Testis (tissue), 3 donors: ENCODE results near the gene CNBD2. TPM values are rescaled to one million over a fixed set of nuclear protein-coding genes. Genes with fewer than 3 reads are reported as not detected.
A peak's percentile ranks its signal among the peaks of the same experiment; 100 is the strongest.

Source experiments
- DNase-seq: peaks from one replicate; pipeline ENCODE4 v3.0.0-alpha.2; 2019
- H3K27ac ChIP-seq, 2 donors: fragments of 200-600 bp; sonication (generic); one replicate each; pipeline ENCODE4 v1.5.1; 2019
- H3K27me3 ChIP-seq: fragments of 200-600 bp; sonication (generic); one replicate; pipeline ENCODE4 v1.5.1; 2019
- H3K36me3 ChIP-seq: fragments of 200-600 bp; sonication (generic); one replicate; pipeline ENCODE4 v1.5.1; 2017; ENCODE audit warnings: low read depth; ENCODE audit errors: missing control alignments
- H3K4me1 ChIP-seq: fragments of 200-600 bp; sonication (generic); one replicate; pipeline ENCODE4 v1.5.1; 2019
- H3K4me3 ChIP-seq, 2 donors: fragments of 200-600 bp; sonication (generic); one replicate each; pipeline ENCODE4 v1.5.1; 2017 to 2019
- H3K9me3 ChIP-seq: fragments of 200-600 bp; sonication (generic); one replicate; pipeline ENCODE4 v1.5.1; 2017
- CTCF ChIP-seq, 3 experiments: fragments of 450-650 bp in 2 of 3; fragments of 200-600 bp in 1 of 3; sonication (generic) in 1 of 3; IDR thresholded peaks; one replicate each; pipeline ENCODE4 v1.5.1; 2016 to 2019; ENCODE audit warnings: antibody characterized with exemption in 3 of 3, mild to moderate bottlenecking in 2 of 3, moderate library complexity in 1 of 3
- POLR2A ChIP-seq: fragments of 450-650 bp; IDR thresholded peaks from one replicate; pipeline ENCODE4 v1.6.1; 2017; ENCODE audit warnings: antibody characterized with exemption, mild to moderate bottlenecking, moderate library complexity
- WGBS, 2 donors: methylation state at CpG; one replicate each; pipeline ENCODE4 v1.1.5; 2018; 5-methylcytosine and 5-hydroxymethylcytosine counted together
- intact Hi-C: fragments of 100-400 bp; cut with DNase I; formaldehyde crosslinking; loops from one replicate; pipeline ENCODE4 v1.15.1; 2023; ENCODE audit warnings: low total_unique reads
- polyA plus RNA-seq: library from polyadenylated mRNA; stranded (reverse); fragments of 350-450 nt; fragmentation: Illumina TruSeq; extraction: RNeasy Lipid Tissue Mini Kit (QIAGEN cat#74804); gene quantifications from one replicate; pipeline ENCODE4 v1.2.3, GENCODE V29; 2014; ENCODE audit warnings: low read depth, low replicate concordance; ENCODE audit not compliant: insufficient read depth
- total RNA-seq, 2 donors: library from RNA; depleted of rRNA; stranded (reverse); fragments of >200 nt; gene quantifications; one replicate each; pipeline ENCODE4 v1.2.3, GENCODE V29; 2016

The CNBD2 gene
- total and polyA plus RNA-seq, 3 donors from 2014 or later, result 19.7 to 46.6 (median 28.3) TPM

- Histone ChIP-seq H3K27ac (peak overlapping the region; percentile 95), H3K36me3 (no peaks in the 10 kb centered on the region), H3K27me3 (no peaks in the 10 kb centered on the region), H3K4me1 (peaks cover 19% of the 10 kb centered on the region), H3K9me3 (no peaks in the 10 kb centered on the region), H3K4me3 (peak overlapping the region; percentile 96 to 97)
- no peak for TF ChIP-seq POLR2A
- TF ChIP-seq CTCF (IDR thresholded peaks at IDR 0.05), result no peak
- 37 to 52% methylated on average over 6 of the region's 6 CpGs for WGBS, 2 donors
- intact Hi-C loops, result no loop called here
- DNase-seq, result no peak
Measured at GRCh38 chr20:35952480-35953386, 15.7 kb upstream of the CNBD2 start.

- TF ChIP-seq POLR2A (no peak), CTCF (IDR thresholded peaks at IDR 0.05) (no peak)
- intact Hi-C loops, result no loop called here
- no peaks in the 10 kb centered on the region for H3K36me3 ChIP-seq
- H3K4me1 ChIP-seq, result peaks cover 19% of the 10 kb centered on the region
- peak; percentile 40 for DNase-seq
- peak overlapping the region; percentile 96 to 97 for H3K4me3 ChIP-seq
- peak overlapping the region; percentile 95 for H3K27ac ChIP-seq
- no peaks in the 10 kb centered on the region for H3K9me3 ChIP-seq
- no peaks in the 10 kb centered on the region for H3K27me3 ChIP-seq
- WGBS, 2 donors, result 1 to 2% methylated on average over 23 to 34 of the region's 65 CpGs
Measured at GRCh38 chr20:35953387-35954199, 14.8 kb upstream of the CNBD2 start.

GRCh38 chr20:35954200-35954906 lies 14.0 kb upstream of the CNBD2 start, which contains the start of gene SCAND1:
TSS of gene SCAND1 (minus strand) at chr20:35954502. CDS start at chr20:35954284, 218 bp downstream.
- intact Hi-C loops, result no loop called here
- 0% methylated on average over 11 to 44 of the region's 76 CpGs for WGBS, 2 donors
- H3K27me3 ChIP-seq, result no peaks in the 10 kb centered on the region
- TF ChIP-seq POLR2A (no peak), CTCF (IDR thresholded peaks at IDR 0.05) (peak; percentile 88 to 93 (median 93))
- no peaks in the 10 kb centered on the region for H3K9me3 ChIP-seq
- H3K36me3 ChIP-seq, result no peaks in the 10 kb centered on the region
- peak; percentile 94 for DNase-seq
- H3K4me1 ChIP-seq, result peaks cover 19% of the 10 kb centered on the region
- H3K4me3 ChIP-seq, result peak within 1 kb of the TSS; percentile 96 to 97
- H3K27ac ChIP-seq, result peak within 1 kb of the TSS; percentile 95

- Histone ChIP-seq H3K4me3 (peak overlapping the region; percentile 96 to 97), H3K27me3 (no peaks in the 10 kb centered on the region), H3K4me1 (peaks cover 19% of the 10 kb centered on the region), H3K27ac (peak overlapping the region; percentile 95), H3K36me3 (no peaks in the 10 kb centered on the region), H3K9me3 (no peaks in the 10 kb centered on the region)
- no peak for DNase-seq
- 2% methylated on average over 19 of the region's 19 CpGs for WGBS, 2 donors
- intact Hi-C loops, result no loop called here
- TF ChIP-seq POLR2A (no peak), CTCF (IDR thresholded peaks at IDR 0.05) (no peak)
Measured at GRCh38 chr20:35954907-35955251, 13.5 kb upstream of the CNBD2 start.
